ENCODE data around the gene LRRC14B.
"Not testable (repeated sequence)": the region's sequence is repeated elsewhere in the genome, so short reads cannot be mapped to it uniquely, and the experiment has no call there.

Gene LRRC14B

DNA sequence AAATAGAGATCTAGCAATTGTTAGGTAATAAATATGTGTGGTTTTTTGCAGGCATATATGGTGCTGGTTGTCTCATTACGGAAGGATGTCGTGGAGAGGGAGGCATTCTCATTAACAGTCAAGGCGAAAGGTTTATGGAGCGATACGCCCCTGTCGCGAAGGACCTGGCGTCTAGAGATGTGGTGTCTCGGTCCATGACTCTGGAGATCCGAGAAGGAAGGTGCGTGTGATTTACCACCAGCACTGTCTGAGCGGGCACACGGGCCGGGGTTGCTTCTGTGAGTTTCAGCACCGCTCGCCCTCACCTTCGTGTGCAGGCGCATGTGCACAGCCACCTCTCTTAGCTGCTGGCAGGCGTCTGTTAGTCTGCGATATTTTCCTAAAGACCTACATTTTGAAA lies 42.1 kb downstream of the LRRC14B start:
- H3K4me3 ChIP-seq (ENCODE audit: low read depth in 1 of 2, low read length in 2 of 2); H3K27ac ChIP-seq (ENCODE audit: low read depth, low read length); H3K4me1 ChIP-seq (ENCODE audit: control insufficient read depth in 1 of 2, insufficient read depth in 2 of 2, low read length in 2 of 2); H3K9me3 ChIP-seq (ENCODE audit: control insufficient read depth in 1 of 2, low read length in 2 of 2); H3K9ac ChIP-seq (ENCODE audit: low read depth in 1 of 2, low read length in 2 of 2); H3K27me3 ChIP-seq (ENCODE audit: control insufficient read depth in 1 of 2, insufficient read depth in 2 of 2, low read length in 2 of 2): not testable (repeated sequence)
- H3K36me3 ChIP-seq (ENCODE audit: control insufficient read depth in 1 of 2, insufficient read depth in 2 of 2, low read length in 2 of 2), result peaks cover 18 to 81% of the 10 kb centered on the region in 2 donors

DNA sequence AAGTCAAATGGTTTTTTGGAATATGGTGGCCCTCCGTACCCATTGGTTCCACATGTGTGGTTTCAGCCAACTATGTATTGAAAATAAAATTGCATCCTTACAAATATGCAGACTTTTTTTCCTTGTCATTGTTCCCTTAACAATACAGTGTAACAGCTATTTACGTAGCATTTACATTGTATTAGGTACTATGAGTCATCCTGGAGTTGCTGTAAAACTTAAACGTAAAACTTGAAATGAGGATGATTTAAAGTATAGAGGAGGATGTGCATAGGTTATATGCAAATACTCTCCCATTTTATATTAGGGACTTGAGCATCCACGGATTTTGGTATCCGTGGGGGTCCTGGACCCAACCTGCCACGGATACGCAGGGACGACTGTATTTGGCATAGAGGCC lies 43.2 kb downstream of the LRRC14B start:
- Histone ChIP-seq H3K27ac (ENCODE audit: low read depth, low read length) (no peak overlapping the region), H3K4me1 (ENCODE audit: control insufficient read depth in 1 of 2, insufficient read depth in 2 of 2, low read length in 2 of 2) (no peaks in the 10 kb centered on the region), H3K4me3 (ENCODE audit: low read depth in 1 of 2, low read length in 2 of 2) (no peak overlapping the region), H3K9me3 (ENCODE audit: control insufficient read depth in 1 of 2, low read length in 2 of 2) (no peaks in the 10 kb centered on the region), H3K27me3 (ENCODE audit: control insufficient read depth in 1 of 2, insufficient read depth in 2 of 2, low read length in 2 of 2) (no peaks in the 10 kb centered on the region), H3K9ac (ENCODE audit: low read depth in 1 of 2, low read length in 2 of 2) (no peak overlapping the region), H3K36me3 (ENCODE audit: control insufficient read depth in 1 of 2, insufficient read depth in 2 of 2, low read length in 2 of 2) (peaks cover 15 to 77% of the 10 kb centered on the region in 2 donors)

DNA sequence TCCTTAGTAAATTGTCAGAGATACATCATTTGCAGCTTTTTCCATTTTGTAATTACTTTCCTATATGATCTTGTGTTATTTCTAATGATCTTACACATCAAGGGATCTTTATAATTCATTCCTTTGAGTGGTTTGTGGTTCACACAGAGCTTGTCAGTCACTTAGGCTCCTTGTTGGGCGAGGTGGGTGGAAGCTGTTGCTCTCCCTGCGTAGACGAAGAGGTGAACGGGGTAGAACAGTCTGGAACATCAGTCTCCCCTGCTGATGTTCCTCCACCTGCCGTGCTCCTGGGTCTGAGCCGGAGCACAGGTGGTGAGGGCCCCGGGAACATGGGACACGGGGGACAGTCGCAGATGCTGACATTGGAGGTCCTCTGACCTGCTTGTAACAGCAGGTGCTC lies 44.2 kb downstream of the LRRC14B start:
- H3K9me3 ChIP-seq (ENCODE audit: control insufficient read depth in 1 of 2, low read length in 2 of 2); H3K27ac ChIP-seq (ENCODE audit: low read depth, low read length); H3K4me3 ChIP-seq (ENCODE audit: low read depth in 1 of 2, low read length in 2 of 2); H3K4me1 ChIP-seq (ENCODE audit: control insufficient read depth in 1 of 2, insufficient read depth in 2 of 2, low read length in 2 of 2); H3K9ac ChIP-seq (ENCODE audit: low read depth in 1 of 2, low read length in 2 of 2); H3K27me3 ChIP-seq (ENCODE audit: control insufficient read depth in 1 of 2, insufficient read depth in 2 of 2, low read length in 2 of 2): not testable (repeated sequence)
- peaks cover 12 to 79% of the 10 kb centered on the region in 2 donors for H3K36me3 ChIP-seq (ENCODE audit: control insufficient read depth in 1 of 2, insufficient read depth in 2 of 2, low read length in 2 of 2)

DNA sequence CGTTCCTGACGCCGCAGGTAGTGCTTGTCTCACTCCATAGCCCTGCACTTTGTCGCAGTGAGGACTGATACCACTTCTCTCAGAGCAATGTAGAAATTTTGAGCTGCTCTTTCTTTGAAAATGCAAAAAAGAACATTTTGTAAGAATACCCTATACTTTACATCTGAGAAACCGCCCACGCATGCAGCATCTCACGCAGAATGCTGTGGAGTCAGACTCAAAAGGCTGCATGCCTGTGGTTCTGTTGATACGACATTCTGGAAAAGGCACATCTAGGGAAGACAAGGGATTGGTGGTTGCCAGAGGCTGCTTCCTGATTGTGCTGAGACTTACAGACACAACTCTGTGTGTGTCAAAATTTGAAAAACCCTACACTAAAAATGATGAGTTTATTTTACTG lies 46.6 kb downstream of the LRRC14B start:
- not testable (repeated sequence) for H3K27me3 ChIP-seq (ENCODE audit: control insufficient read depth in 1 of 2, insufficient read depth in 2 of 2, low read length in 2 of 2); H3K4me3 ChIP-seq (ENCODE audit: low read depth in 1 of 2, low read length in 2 of 2); H3K9ac ChIP-seq (ENCODE audit: low read depth in 1 of 2, low read length in 2 of 2); H3K4me1 ChIP-seq (ENCODE audit: control insufficient read depth in 1 of 2, insufficient read depth in 2 of 2, low read length in 2 of 2); H3K27ac ChIP-seq (ENCODE audit: low read depth, low read length); H3K9me3 ChIP-seq (ENCODE audit: control insufficient read depth in 1 of 2, low read length in 2 of 2)
- peaks cover 25 to 79% of the 10 kb centered on the region in 2 donors for H3K36me3 ChIP-seq (ENCODE audit: control insufficient read depth in 1 of 2, insufficient read depth in 2 of 2, low read length in 2 of 2)

DNA sequence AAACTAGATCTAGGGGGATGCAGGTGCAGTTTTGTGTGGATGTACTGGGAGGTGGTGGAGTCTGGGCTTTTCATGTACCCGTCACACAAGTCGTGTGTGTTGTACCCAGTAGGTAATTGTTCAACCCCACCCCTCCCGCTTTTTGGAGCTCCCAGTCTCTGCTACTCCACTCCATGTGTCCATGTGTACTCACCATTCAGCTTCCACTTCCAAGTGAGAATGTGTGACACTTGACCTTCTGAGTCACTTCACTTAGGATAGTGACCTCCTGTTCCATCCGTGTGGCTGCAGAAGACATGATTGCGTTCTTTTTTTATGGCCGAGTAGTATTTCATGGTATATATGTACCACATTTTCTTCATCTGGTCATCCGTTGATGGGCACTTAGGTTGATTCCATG lies 49.3 kb downstream of the LRRC14B start:
- not testable (repeated sequence) for H3K4me3 ChIP-seq (ENCODE audit: low read depth in 1 of 2, low read length in 2 of 2); H3K9ac ChIP-seq (ENCODE audit: low read depth in 1 of 2, low read length in 2 of 2); H3K4me1 ChIP-seq (ENCODE audit: control insufficient read depth in 1 of 2, insufficient read depth in 2 of 2, low read length in 2 of 2); H3K27ac ChIP-seq (ENCODE audit: low read depth, low read length); H3K9me3 ChIP-seq (ENCODE audit: control insufficient read depth in 1 of 2, low read length in 2 of 2); H3K27me3 ChIP-seq (ENCODE audit: control insufficient read depth in 1 of 2, insufficient read depth in 2 of 2, low read length in 2 of 2)
- H3K36me3 ChIP-seq (ENCODE audit: control insufficient read depth in 1 of 2, insufficient read depth in 2 of 2, low read length in 2 of 2), result peaks cover 13 to 67% of the 10 kb centered on the region in 2 donors

DNA sequence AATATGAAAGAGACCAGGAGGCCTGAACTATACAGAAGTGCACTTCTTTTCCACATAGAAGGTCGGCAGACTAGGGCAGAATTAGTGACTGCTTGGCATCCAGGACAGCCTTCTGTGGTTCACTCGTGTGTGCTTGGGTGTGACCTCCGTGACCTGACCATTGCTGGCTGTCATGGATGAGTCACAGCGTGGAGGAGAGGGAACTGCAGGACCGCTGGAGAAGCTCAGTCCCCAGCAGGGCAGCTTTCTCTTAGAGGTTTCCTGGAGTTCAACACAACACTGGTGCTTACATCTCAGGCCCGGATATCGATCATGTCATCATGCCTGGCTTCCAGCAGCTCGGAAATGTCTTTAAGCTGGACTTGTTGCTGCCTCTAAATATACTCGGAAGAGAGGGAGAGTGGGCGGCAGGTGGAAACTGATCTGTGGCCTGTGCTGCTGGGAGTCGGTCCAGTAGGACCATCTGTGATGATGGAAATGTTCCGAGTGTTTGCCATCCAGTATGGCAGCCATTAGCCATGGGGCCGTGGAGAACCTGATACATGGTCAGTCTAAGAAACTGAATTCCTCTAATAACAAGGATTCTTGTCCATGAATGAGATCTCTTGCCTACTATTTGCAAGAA lies 49.9 kb downstream of the LRRC14B start:
- not testable (repeated sequence) for H3K4me1 ChIP-seq (ENCODE audit: control insufficient read depth in 1 of 2, insufficient read depth in 2 of 2, low read length in 2 of 2)
- peaks cover 13 to 68% of the 10 kb centered on the region in 2 donors for H3K36me3 ChIP-seq (ENCODE audit: control insufficient read depth in 1 of 2, insufficient read depth in 2 of 2, low read length in 2 of 2)

DNA sequence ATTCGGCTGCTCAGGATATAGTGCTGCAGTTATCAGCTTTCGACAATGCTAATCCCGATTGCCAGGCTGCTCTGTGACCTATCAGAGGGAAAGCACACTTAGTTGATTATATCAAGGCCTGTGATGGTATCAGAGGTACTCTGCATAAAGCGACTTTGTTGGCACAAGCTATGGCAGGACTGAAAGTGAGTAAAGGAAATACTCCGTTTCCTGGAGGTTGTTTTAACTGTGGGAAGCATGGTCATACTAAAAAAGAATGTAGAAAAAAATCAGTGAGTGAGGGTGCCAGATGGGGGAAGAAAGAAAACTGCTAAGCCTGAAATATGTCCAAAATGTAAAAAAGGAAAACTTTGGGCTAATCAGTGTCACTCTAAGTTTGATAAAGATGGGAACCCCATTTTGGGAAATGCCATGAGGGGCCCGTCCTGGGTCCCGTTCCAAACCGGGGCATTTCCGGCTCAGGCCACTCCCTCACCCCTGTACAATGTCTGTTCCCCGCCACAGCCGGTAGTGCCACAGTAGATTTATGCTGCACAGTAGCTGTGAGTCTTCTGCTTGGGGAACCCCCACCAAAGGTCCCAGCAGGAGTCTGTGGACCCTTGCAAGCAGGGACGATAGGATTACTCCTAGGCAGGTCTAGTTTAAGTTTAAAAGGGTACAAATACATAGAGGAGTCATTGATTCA lies 52.5 kb downstream of the LRRC14B start:
- not testable (repeated sequence) for H3K9me3 ChIP-seq (ENCODE audit: control insufficient read depth in 1 of 2, low read length in 2 of 2); H3K9ac ChIP-seq (ENCODE audit: low read depth in 1 of 2, low read length in 2 of 2); H3K4me3 ChIP-seq (ENCODE audit: low read depth in 1 of 2, low read length in 2 of 2); H3K27ac ChIP-seq (ENCODE audit: low read depth, low read length); H3K27me3 ChIP-seq (ENCODE audit: control insufficient read depth in 1 of 2, insufficient read depth in 2 of 2, low read length in 2 of 2); H3K4me1 ChIP-seq (ENCODE audit: control insufficient read depth in 1 of 2, insufficient read depth in 2 of 2, low read length in 2 of 2)
- peaks cover 21 to 77% of the 10 kb centered on the region in 2 donors for H3K36me3 ChIP-seq (ENCODE audit: control insufficient read depth in 1 of 2, insufficient read depth in 2 of 2, low read length in 2 of 2)

More for the DNA sequence above, 49.9 kb downstream of the LRRC14B start:
- not testable (repeated sequence) for H3K27ac ChIP-seq (ENCODE audit: low read depth, low read length); H3K9me3 ChIP-seq (ENCODE audit: control insufficient read depth in 1 of 2, low read length in 2 of 2); H3K4me3 ChIP-seq (ENCODE audit: low read depth in 1 of 2, low read length in 2 of 2); H3K9ac ChIP-seq (ENCODE audit: low read depth in 1 of 2, low read length in 2 of 2); H3K27me3 ChIP-seq (ENCODE audit: control insufficient read depth in 1 of 2, insufficient read depth in 2 of 2, low read length in 2 of 2)

DNA sequence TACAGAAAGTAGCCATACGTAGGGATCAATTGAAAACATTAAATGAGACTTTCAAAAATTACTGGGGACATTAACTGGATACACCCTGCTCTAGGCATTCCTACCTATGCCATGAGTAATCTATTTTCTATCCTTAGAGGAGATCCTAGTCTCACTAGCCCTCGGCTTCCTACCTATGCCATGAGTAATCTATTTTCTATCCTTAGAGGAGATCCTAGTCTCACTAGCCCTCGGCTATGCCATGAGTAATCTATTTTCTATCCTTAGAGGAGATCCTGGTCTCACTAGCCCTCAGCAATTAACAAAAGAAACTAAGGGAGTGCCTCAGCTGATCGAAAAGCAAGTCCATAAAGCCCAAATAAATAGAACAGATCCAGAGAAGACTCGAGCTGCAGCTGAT lies 54.4 kb downstream of the LRRC14B start:
- not testable (repeated sequence) for H3K4me1 ChIP-seq (ENCODE audit: control insufficient read depth in 1 of 2, insufficient read depth in 2 of 2, low read length in 2 of 2); H3K4me3 ChIP-seq (ENCODE audit: low read depth in 1 of 2, low read length in 2 of 2); H3K9ac ChIP-seq (ENCODE audit: low read depth in 1 of 2, low read length in 2 of 2); H3K9me3 ChIP-seq (ENCODE audit: control insufficient read depth in 1 of 2, low read length in 2 of 2); H3K27ac ChIP-seq (ENCODE audit: low read depth, low read length); H3K27me3 ChIP-seq (ENCODE audit: control insufficient read depth in 1 of 2, insufficient read depth in 2 of 2, low read length in 2 of 2)
- peaks cover 25 to 73% of the 10 kb centered on the region in 2 donors for H3K36me3 ChIP-seq (ENCODE audit: control insufficient read depth in 1 of 2, insufficient read depth in 2 of 2, low read length in 2 of 2)
